Measurements from ENCODE around the gene MAPKAP1.

The MAPKAP1 gene

DNA sequence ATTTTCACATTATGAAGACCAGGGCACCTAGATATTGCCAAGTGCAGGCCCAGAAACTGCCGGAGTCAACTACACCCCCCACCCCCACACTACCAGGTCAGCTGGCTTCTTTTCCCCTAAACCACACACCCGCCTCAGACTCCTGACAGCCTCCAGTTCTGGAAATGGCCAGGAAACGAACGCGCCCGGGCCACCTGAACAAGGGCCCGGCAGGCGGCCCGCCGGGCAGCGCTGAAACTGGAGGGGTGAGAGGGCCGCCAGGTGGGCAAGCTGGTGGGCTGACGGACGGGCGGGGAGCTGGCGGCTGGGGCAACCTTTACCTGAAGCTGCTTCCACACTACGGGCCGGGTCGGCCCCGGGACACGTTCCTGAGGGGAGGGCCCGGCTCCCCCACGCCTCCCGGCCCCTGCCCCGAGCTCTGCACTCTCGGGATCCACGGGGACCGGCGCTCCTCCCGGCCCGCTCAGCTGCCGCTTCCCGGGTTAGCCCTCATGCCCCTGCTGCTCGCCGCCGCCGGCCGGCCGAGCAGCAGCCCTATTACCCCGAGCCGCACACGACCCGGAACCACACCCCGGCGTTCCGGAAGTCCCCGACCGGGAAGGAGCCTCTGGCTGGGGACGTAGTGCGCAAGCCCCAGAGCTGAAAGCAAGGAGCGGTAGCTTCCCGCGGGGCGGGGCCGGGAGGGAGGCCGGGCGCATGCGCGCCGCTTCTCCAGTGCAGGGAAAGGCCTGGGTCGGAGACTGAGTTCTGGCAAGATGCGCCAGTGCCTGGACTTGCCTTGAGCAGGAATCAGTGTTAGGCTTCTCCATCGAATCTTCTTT, at the start of gene MAPKAP1:
Gene MAPKAP1 (minus strand): TSS at position 558 of the 821 bp plus-strand sequence. CDS start 34,634 bp downstream, outside the sequence.
- H3K4me3 ChIP-seq (ENCODE audit: low read depth, low read length) = peak within 1 kb of the TSS; percentile 92
- peak; percentile 95 for DNase-seq (ENCODE audit: low read depth)
- TF ChIP-seq, protein P1, sequence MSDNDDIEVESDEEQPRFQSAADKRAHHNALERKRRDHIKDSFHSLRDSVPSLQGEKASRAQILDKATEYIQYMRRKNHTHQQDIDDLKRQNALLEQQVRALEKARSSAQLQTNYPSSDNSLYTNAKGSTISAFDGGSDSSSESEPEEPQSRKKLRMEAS (IDR thresholded peaks at IDR 0.05; ENCODE audit: low read depth, low read length) = no peak
- TF ChIP-seq MYC (IDR thresholded peaks at IDR 0.05; ENCODE audit: low read depth, low read length) (no peak; the same call in 1 of the 2 replicates), POLR2A (IDR thresholded peaks at IDR 0.05; ENCODE audit: extremely low read depth, insufficient read length) (peak; percentile 86)
- TF ChIP-seq, protein P2, sequence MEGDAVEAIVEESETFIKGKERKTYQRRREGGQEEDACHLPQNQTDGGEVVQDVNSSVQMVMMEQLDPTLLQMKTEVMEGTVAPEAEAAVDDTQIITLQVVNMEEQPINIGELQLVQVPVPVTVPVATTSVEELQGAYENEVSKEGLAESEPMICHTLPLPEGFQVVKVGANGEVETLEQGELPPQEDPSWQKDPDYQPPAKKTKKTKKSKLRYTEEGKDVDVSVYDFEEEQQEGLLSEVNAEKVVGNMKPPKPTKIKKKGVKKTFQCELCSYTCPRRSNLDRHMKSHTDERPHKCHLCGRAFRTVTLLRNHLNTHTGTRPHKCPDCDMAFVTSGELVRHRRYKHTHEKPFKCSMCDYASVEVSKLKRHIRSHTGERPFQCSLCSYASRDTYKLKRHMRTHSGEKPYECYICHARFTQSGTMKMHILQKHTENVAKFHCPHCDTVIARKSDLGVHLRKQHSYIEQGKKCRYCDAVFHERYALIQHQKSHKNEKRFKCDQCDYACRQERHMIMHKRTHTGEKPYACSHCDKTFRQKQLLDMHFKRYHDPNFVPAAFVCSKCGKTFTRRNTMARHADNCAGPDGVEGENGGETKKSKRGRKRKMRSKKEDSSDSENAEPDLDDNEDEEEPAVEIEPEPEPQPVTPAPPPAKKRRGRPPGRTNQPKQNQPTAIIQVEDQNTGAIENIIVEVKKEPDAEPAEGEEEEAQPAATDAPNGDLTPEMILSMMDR (IDR thresholded peaks at IDR 0.05; ENCODE audit: low read depth, low read length) = no peak

DNA sequence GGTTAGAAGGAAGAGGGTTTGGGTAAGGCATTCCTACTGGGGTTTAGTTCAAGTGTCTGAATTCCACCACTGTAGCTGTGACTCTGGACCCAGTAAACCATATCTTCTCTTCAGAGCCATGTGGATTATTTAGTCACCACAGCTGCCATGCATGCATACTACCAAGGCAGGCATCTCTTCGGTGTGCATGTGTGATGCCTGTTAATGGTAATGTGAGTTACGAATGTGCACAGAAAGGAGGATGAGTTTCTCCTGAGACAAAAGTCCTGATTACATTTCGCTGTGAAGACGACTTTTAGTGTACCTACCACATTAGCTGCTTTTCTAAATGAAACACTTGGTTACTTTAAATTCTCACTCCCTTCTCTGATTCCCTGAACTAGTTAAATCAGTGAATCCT, 49.5 kb upstream of the MAPKAP1 start:
- no peak overlapping the region for H3K4me3 ChIP-seq (ENCODE audit: low read depth, low read length)
- TF ChIP-seq, protein P2 (IDR thresholded peaks at IDR 0.05; ENCODE audit: low read depth, low read length) = no peak
- TF ChIP-seq, protein P1 (IDR thresholded peaks at IDR 0.05; ENCODE audit: low read depth, low read length) = no peak
- TF ChIP-seq MYC (IDR thresholded peaks at IDR 0.05; ENCODE audit: low read depth, low read length) (no peak), POLR2A (IDR thresholded peaks at IDR 0.05; ENCODE audit: extremely low read depth, insufficient read length) (no peak)
- DNase-seq (ENCODE audit: low read depth) = no peak

DNA sequence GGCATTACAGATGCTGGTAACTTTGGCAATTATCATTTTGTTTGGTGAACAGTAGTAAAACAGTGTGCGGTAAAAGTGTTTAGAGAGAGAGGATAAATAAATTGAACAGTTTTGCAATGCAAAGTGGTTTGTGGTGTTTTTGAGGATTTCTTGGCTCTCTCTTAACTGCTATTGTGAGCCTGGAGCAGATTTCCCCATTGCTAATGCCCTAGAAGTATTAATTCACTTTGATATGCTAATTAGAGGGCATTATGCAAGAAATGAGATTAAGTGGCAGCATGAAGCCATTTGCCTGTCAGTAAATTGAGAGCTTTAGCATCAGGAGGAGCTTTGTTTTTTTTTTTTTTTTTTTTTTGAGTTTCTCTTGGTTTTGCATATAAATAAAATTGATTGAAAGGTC, 48.3 kb upstream of the MAPKAP1 start:
- TF ChIP-seq, protein P2 (IDR thresholded peaks at IDR 0.05; ENCODE audit: low read depth, low read length) = no peak
- TF ChIP-seq POLR2A (IDR thresholded peaks at IDR 0.05; ENCODE audit: extremely low read depth, insufficient read length) (no peak), MYC (IDR thresholded peaks at IDR 0.05; ENCODE audit: low read depth, low read length) (no peak)
- TF ChIP-seq, protein P1 (IDR thresholded peaks at IDR 0.05; ENCODE audit: low read depth, low read length) = no peak
- DNase-seq (ENCODE audit: low read depth) = no peak
- H3K4me3 ChIP-seq (ENCODE audit: low read depth, low read length) = no peak overlapping the region

DNA sequence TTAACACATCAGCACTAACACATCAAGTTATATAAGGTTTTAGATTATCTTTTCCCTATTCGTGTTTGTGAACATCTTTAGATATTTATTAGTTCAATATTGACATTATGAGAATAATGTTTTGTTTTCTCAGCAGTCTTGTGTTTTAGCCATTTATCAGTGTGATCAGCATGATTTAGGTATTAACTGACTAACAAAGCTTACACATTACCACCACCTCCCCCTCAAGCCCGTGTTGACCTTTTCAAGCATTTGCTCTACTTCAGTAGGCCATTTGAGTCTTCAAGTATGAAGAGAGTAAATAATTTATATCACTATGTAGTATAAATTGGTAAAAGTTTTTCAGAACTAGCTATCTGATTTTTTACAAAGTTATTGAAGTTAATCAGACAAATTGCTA, 47.1 kb upstream of the MAPKAP1 start:
- TF ChIP-seq POLR2A (IDR thresholded peaks at IDR 0.05; ENCODE audit: extremely low read depth, insufficient read length) (no peak), MYC (IDR thresholded peaks at IDR 0.05; ENCODE audit: low read depth, low read length) (no peak)
- TF ChIP-seq, protein P2 (IDR thresholded peaks at IDR 0.05; ENCODE audit: low read depth, low read length) = no peak
- TF ChIP-seq, protein P1 (IDR thresholded peaks at IDR 0.05; ENCODE audit: low read depth, low read length) = no peak
- H3K4me3 ChIP-seq (ENCODE audit: low read depth, low read length) = no peak overlapping the region
- DNase-seq (ENCODE audit: low read depth) = no peak

DNA sequence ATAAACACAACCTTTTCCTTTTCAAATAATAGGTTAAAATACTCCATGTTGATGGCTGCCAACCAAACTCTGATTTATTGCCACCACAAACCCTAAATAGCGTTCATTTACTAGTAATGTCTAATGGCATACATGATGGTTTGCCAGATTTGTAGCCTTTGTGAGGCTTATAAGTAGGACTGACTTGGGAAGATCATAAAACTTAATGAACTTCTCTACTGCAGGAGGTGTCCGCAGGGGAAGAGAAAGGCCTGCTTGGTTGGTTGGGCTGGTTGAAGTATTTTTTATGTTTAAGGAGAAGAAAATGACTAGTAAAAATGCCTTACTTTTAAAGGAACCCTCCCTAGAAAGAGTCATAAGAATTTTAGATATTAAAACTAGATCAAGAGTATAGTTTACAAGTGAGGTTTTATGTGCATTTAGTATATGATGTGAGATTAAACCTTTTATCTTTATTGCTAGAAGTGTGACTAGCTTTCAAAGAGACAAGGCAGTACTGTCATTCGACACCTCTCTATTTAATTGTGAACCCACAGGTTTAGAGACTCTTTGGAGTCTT, 45.1 kb upstream of the MAPKAP1 start:
- TF ChIP-seq POLR2A (IDR thresholded peaks at IDR 0.05; ENCODE audit: extremely low read depth, insufficient read length) (no peak), MYC (IDR thresholded peaks at IDR 0.05; ENCODE audit: low read depth, low read length) (no peak)
- TF ChIP-seq, protein P1 (IDR thresholded peaks at IDR 0.05; ENCODE audit: low read depth, low read length) = no peak
- TF ChIP-seq, protein P2 (IDR thresholded peaks at IDR 0.05; ENCODE audit: low read depth, low read length) = no peak
- no peak for DNase-seq (ENCODE audit: low read depth)
- H3K4me3 ChIP-seq (ENCODE audit: low read depth, low read length) = no peak overlapping the region

Data from NB4 (cell line).